T-cell (primary cell): ENCODE results near the gene PSEN1. TPM values are rescaled to one million over a fixed set of nuclear protein-coding genes. Genes with fewer than 3 reads are reported as not detected.
"Not testable (repeated sequence)": the region's sequence is repeated elsewhere in the genome, so short reads cannot be mapped to it uniquely, and the experiment has no call there.

Source experiments
- ATAC-seq, 4 experiments: fragments of 200-7000 bp in 3 of 4; fragments of 150-1000 bp in 1 of 4; cut with Tn5 transposase; replicated peaks in 1 of 4; 1 replicate in 3 of 4; 2 replicates in 1 of 4; pipeline ENCODE4 v1.10.0; 2021; ENCODE audit warnings: moderate library complexity in 3 of 4, mild to moderate bottlenecking in 2 of 4, moderate number of reproducible peaks in 1 of 4
- CTCF ChIA-PET, 2 donors: fragments of 300-600 bp; sonication (Branson Sonifier 250); formaldehyde crosslinking; loops; one replicate each; lab custom pipeline; 2022; ENCODE audit warnings: antibody characterized with exemption in 2 of 2; lab: Charles Lee
- POLR2A ChIA-PET, 2 donors: fragments of 300-600 bp; sonication (Branson Sonifier 250); formaldehyde crosslinking; loops; one replicate each; lab custom pipeline; 2022; ENCODE audit warnings: antibody characterized with exemption in 2 of 2; lab: Charles Lee
- DNase-seq, 35 experiments: peaks; one replicate each; pipeline versions ENCODE4 v3.0.0 to v3.0.0-alpha.2; 2013 to 2023
- H3K27ac ChIP-seq: one replicate; pipeline ENCODE4 v1.5.1; 2013; ENCODE audit warnings: low read length
- H3K27me3 ChIP-seq, 2 experiments: replicated peaks in 1 of 2; 1 replicate in 1 of 2; 2 replicates in 1 of 2; pipeline versions ENCODE4 v1.6.1 to v1.7.0; 2013; ENCODE audit warnings: low read length in 1 of 2, mixed read lengths in 1 of 2; ENCODE audit not compliant: control insufficient read depth in 2 of 2, insufficient read depth in 2 of 2; ENCODE audit errors: extremely low read depth in 1 of 2
- H3K36me3 ChIP-seq, 2 donors: 1 replicate in 1 of 2; 2 replicates in 1 of 2; pipeline versions ENCODE4 v1.6.1 to v1.7.0; 2013; ENCODE audit warnings: low read length in 1 of 2; ENCODE audit not compliant: control insufficient read depth in 2 of 2, insufficient read depth in 1 of 2; ENCODE audit errors: extremely low read depth in 1 of 2
- H3K4me1 ChIP-seq, 2 experiments: 1 replicate in 1 of 2; 2 replicates in 1 of 2; pipeline versions ENCODE4 v1.6.1 to v1.7.0; 2013; ENCODE audit warnings: low read length in 2 of 2, mixed read lengths in 1 of 2; ENCODE audit not compliant: insufficient read depth in 2 of 2, control insufficient read depth in 1 of 2; ENCODE audit errors: extremely low read depth in 1 of 2
- H3K4me3 ChIP-seq, 2 donors: 1 replicate in 1 of 2; 2 replicates in 1 of 2; pipeline versions ENCODE4 v1.5.1 to v1.7.0; 2013; ENCODE audit warnings: mild to moderate bottlenecking in 2 of 2, low read length in 1 of 2, moderate library complexity in 1 of 2; ENCODE audit not compliant: control insufficient read depth in 1 of 2; ENCODE audit errors: extremely low read depth in 1 of 2
- H3K9me3 ChIP-seq: 2 replicates; pipeline ENCODE4 v1.7.0; 2013
- H3K27ac Mint-ChIP-seq, 2 donors: one replicate each; pipeline ENCODE4 v1.8.0; 2020 to 2021; ENCODE audit warnings: mild to moderate bottlenecking in 2 of 2, mixed read lengths in 2 of 2
- H3K27me3 Mint-ChIP-seq, 2 donors: one replicate each; pipeline ENCODE4 v1.8.0; 2021 to 2022; ENCODE audit warnings: mixed read lengths in 2 of 2
- H3K36me3 Mint-ChIP-seq: one replicate; pipeline ENCODE4 v1.8.0; 2021; ENCODE audit warnings: mixed read lengths
- H3K4me1 Mint-ChIP-seq, 3 donors: one replicate each; pipeline ENCODE4 v1.8.0; 2020 to 2022; ENCODE audit warnings: mixed read lengths in 3 of 3, mild to moderate bottlenecking in 1 of 3
- H3K4me3 Mint-ChIP-seq, 3 donors: one replicate each; pipeline ENCODE4 v1.8.0; 2020 to 2022; ENCODE audit warnings: mild to moderate bottlenecking in 3 of 3, mixed read lengths in 3 of 3, moderate library complexity in 3 of 3
- H3K9me3 Mint-ChIP-seq, 3 donors: one replicate each; pipeline ENCODE4 v1.8.0; 2020 to 2022; ENCODE audit warnings: mixed read lengths in 3 of 3
- WGBS: methylation state at CpG from one replicate; pipeline ENCODE4 v1.1.5; 2013; ENCODE audit warnings: missing lambda C conversion rate; ENCODE audit not compliant: insufficient coverage; 5-methylcytosine and 5-hydroxymethylcytosine counted together
- total RNA-seq, 35 experiments: library from RNA in 6 of 35; stranded (reverse) in 6 of 35; fragments of 120-200 nt in 1 of 35; gene quantifications; one replicate each; pipeline versions ENCODE4 v1.2.1 to v1.2.4 and lab custom pipeline; 2013 to 2026

The PSEN1 gene
- total RNA-seq, 5 donors from 2014 or later (not counting 1 experiment from before 2014, with no cell fraction given) = 31.7 to 49.2 (median 37.9) TPM

GRCh38 chr14:73194306-73194705, 58.0 kb downstream of the PSEN1 start:
- H3K27ac Mint-ChIP-seq, POLR2A ChIA-PET, DNase-seq, ATAC-seq, H3K9me3 Mint-ChIP-seq, H3K9me3 ChIP-seq, H3K4me3 ChIP-seq, H3K27me3 Mint-ChIP-seq, H3K4me1 ChIP-seq, CTCF ChIA-PET, H3K27me3 ChIP-seq, H3K4me3 Mint-ChIP-seq, H3K4me1 Mint-ChIP-seq, H3K27ac ChIP-seq: not testable (repeated sequence)
- WGBS = 93% methylated on average over 5 of the region's 8 CpGs
- H3K36me3 ChIP-seq = peaks cover 0 to 65% of the 10 kb centered on the region in 2 donors
- peaks cover 47% of the 10 kb centered on the region for H3K36me3 Mint-ChIP-seq

- Histone ChIP-seq H3K4me1 (no peaks in the 10 kb centered on the region), H3K27ac (no peak overlapping the region), H3K27me3 (no peaks in the 10 kb centered on the region), H3K9me3 (no peaks in the 10 kb centered on the region), H3K4me3 (no peak overlapping the region), H3K36me3 (peaks cover 13 to 56% of the 10 kb centered on the region in 2 donors)
- no peaks in the 10 kb centered on the region for H3K4me1 Mint-ChIP-seq
- H3K27me3 Mint-ChIP-seq = no peaks in the 10 kb centered on the region
- DNase-seq = no peak
- peaks cover 55% of the 10 kb centered on the region for H3K36me3 Mint-ChIP-seq
- 100% methylated on average over 2 of the region's 2 CpGs for WGBS
- H3K4me3 Mint-ChIP-seq = no peak overlapping the region
- CTCF ChIA-PET = no interaction called here
- no peak for ATAC-seq
- H3K9me3 Mint-ChIP-seq = no peaks in the 10 kb centered on the region
- H3K27ac Mint-ChIP-seq = no peak overlapping the region
- POLR2A ChIA-PET = no interaction called here
Observed at GRCh38 chr14:73198253-73198652, 61.9 kb downstream of the PSEN1 start.

GRCh38 chr14:73203527-73203926, 67.2 kb downstream of the PSEN1 start:
- no peak overlapping the region for H3K27ac ChIP-seq
- no CpG with 5 or more reads among the region's 2 CpGs for WGBS
- Mint-ChIP-seq H3K4me1 (no peaks in the 10 kb centered on the region), H3K9me3 (no peaks in the 10 kb centered on the region), H3K27ac (no peak overlapping the region), H3K4me3 (no peak overlapping the region), H3K36me3 (peaks cover 68% of the 10 kb centered on the region), H3K27me3 (no peaks in the 10 kb centered on the region)
- DNase-seq = no peak
- peaks cover 28 to 67% of the 10 kb centered on the region in 2 donors for H3K36me3 ChIP-seq
- CTCF ChIA-PET = no interaction called here
- ATAC-seq = no peak
- H3K27me3 ChIP-seq = no peaks in the 10 kb centered on the region
- H3K4me1 ChIP-seq = no peaks in the 10 kb centered on the region
- H3K4me3 ChIP-seq = no peak overlapping the region
- POLR2A ChIA-PET = no interaction called here
- no peaks in the 10 kb centered on the region for H3K9me3 ChIP-seq

GRCh38 chr14:73207615-73208014, 71.3 kb downstream of the PSEN1 start:
- ChIA-PET POLR2A (interaction anchor here in 1 of 2 donors (0.6 kb wide), 1 partner anchor 18 kb away, joined by 3 read pairs; no protein-coding TSS in a partner anchor), CTCF (interaction anchor here in 1 of 2 donors (0.7 kb wide), 1 partner anchor 902 kb away, joined by 3 read pairs; no protein-coding TSS in a partner anchor)
- Mint-ChIP-seq H3K36me3 (peaks cover 62% of the 10 kb centered on the region), H3K9me3 (no peaks in the 10 kb centered on the region), H3K27ac (no peak overlapping the region), H3K4me3 (no peak overlapping the region), H3K27me3 (no peaks in the 10 kb centered on the region), H3K4me1 (no peaks in the 10 kb centered on the region)
- 100% methylated on average over 2 of the region's 2 CpGs for WGBS
- no peaks in the 10 kb centered on the region for H3K4me1 ChIP-seq
- no peak overlapping the region for H3K4me3 ChIP-seq
- DNase-seq (no peak), ATAC-seq (no peak)
- H3K27me3 ChIP-seq = no peaks in the 10 kb centered on the region
- peaks cover 27 to 76% of the 10 kb centered on the region in 2 donors for H3K36me3 ChIP-seq
- no peaks in the 10 kb centered on the region for H3K9me3 ChIP-seq
- H3K27ac ChIP-seq = no peak overlapping the region

GRCh38 chr14:73208390-73208789, 72.1 kb downstream of the PSEN1 start:
- ATAC-seq = no peak
- Mint-ChIP-seq H3K9me3 (no peaks in the 10 kb centered on the region), H3K36me3 (peaks cover 64% of the 10 kb centered on the region), H3K4me1 (no peaks in the 10 kb centered on the region), H3K4me3 (no peak overlapping the region), H3K27ac (no peak overlapping the region), H3K27me3 (no peaks in the 10 kb centered on the region)
- ChIA-PET POLR2A (no interaction called here), CTCF (interaction anchor here in 1 of 2 donors (0.7 kb wide), 1 partner anchor 901 kb away, joined by 3 read pairs; no protein-coding TSS in a partner anchor)
- H3K4me1 ChIP-seq = no peaks in the 10 kb centered on the region
- no peaks in the 10 kb centered on the region for H3K9me3 ChIP-seq
- WGBS = 100% methylated on average over 2 of the region's 3 CpGs
- H3K27me3 ChIP-seq = no peaks in the 10 kb centered on the region
- H3K27ac ChIP-seq = no peak overlapping the region
- no peak for DNase-seq
- no peak overlapping the region for H3K4me3 ChIP-seq
- H3K36me3 ChIP-seq = peaks cover 27 to 80% of the 10 kb centered on the region in 2 donors

- ATAC-seq = no peak
- Histone ChIP-seq H3K27ac (no peak overlapping the region), H3K4me3 (no peak overlapping the region), H3K27me3 (no peaks in the 10 kb centered on the region), H3K36me3 (peaks cover 27 to 80% of the 10 kb centered on the region in 2 donors), H3K9me3 (no peaks in the 10 kb centered on the region), H3K4me1 (no peaks in the 10 kb centered on the region)
- Mint-ChIP-seq H3K27me3 (no peaks in the 10 kb centered on the region), H3K4me1 (no peaks in the 10 kb centered on the region), H3K36me3 (peaks cover 65% of the 10 kb centered on the region), H3K4me3 (no peak overlapping the region), H3K27ac (no peak overlapping the region), H3K9me3 (no peaks in the 10 kb centered on the region)
- ChIA-PET CTCF (interaction anchor here in 1 of 2 donors (0.6 kb wide), 1 partner anchor 849 kb away, joined by 3 read pairs; no protein-coding TSS in a partner anchor), POLR2A (no interaction called here)
- 100% methylated on average over 5 of the region's 8 CpGs for WGBS
- DNase-seq = no peak
Observed at GRCh38 chr14:73208846-73209245, 72.5 kb downstream of the PSEN1 start.
